Measurements from ENCODE around the gene COBL. TPM values are rescaled to one million over a fixed set of nuclear protein-coding genes. Genes with fewer than 3 reads are reported as not detected.
A peak's percentile ranks its signal among the peaks of the same experiment; 100 is the strongest.

The COBL gene
- total RNA-seq, 1 experiment from 2014 or later: 8.6 TPM

DNA sequence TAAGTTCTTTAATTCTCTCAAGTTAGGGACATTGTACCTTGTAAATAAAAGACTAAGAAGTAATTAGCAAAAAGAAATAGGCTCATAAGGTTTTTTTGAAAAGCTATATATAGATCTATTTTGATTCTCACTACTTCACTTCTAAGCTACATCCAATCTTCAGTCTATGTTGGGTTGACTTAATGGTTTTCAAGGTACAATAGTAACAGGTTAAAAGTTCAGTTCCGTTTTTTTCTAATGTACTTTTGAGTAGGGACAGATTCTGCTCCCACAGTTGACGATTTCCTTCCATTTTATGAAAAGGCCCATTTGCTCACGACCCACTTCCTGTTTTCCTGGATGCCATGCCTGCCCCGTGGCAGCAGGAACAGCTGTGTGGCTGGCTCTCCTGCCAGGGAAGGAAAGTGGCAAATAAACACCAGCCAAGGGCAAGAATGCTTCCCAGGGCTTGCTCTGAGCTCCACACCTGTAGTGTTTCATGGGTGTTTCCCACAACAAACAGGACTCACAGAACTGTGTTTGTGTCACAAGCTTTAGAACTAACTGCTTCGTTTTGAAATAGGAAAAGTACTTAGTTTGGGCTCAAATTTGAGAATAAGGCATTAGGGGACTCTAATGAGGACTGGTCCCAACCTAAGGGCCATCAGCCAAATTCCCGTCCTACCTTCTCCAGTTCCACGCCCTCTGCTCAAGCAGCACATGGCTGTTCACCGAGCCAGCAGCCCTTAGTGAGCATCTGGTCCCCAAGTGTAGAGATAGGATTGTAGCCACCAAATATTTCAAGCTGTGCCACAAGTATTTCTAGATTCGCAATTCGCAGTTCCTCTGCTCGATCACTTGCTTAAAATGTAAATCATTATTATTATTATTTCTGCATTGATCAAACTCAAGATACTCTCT, 240.7 kb downstream of the COBL start:
- in situ Hi-C loops (cut with HindIII; ENCODE audit: low pct_unique_long_range_greater_than_20kb, low sequenced_read_pairs): no loop called here
- no peak for DNase-seq (ENCODE audit: low read depth, low spot score)

DNA sequence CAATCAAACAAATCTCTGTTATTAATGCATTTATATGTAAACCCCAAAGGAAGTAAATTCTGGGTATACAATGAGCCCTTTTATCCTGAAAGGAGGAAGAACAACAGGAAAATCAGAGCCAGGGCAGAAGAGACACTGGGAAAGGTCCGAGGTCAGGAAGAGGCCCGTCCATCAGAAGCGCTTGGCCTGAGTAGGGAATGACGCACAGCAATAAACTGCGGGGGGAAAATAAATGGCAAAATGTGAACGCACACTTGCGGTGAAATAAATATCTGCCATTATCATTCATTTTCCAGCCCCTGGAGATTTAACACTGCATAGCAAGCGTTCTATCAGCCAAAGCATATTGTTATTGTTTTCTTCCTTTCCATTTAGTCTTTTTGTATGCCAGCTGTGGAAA, 243.4 kb downstream of the COBL start:
- in situ Hi-C loops (cut with HindIII; ENCODE audit: low pct_unique_long_range_greater_than_20kb, low sequenced_read_pairs): no loop called here
- no peak for DNase-seq (ENCODE audit: low read depth, low spot score)

DNA sequence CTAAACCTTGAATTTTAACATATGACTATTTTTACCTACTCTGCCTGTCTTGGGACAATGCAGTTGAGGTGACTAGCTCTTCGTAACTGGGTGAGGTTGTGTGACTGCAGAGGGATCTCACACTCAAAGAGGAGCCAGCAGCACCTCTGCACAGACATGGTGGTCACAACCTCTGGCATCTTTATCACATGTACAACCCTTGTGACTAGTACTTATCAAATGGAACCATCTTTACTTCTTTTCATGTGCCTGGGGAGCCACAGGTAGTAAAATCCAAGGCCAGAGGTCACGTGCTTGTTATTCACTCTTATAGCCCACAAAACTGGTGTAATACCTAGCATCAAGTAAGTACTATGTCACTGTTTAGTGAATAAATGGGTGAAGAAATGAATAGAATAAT, 244.3 kb downstream of the COBL start:
- no peak for DNase-seq (ENCODE audit: low read depth, low spot score)
- in situ Hi-C loops (cut with HindIII; ENCODE audit: low pct_unique_long_range_greater_than_20kb, low sequenced_read_pairs): no loop called here

DNA sequence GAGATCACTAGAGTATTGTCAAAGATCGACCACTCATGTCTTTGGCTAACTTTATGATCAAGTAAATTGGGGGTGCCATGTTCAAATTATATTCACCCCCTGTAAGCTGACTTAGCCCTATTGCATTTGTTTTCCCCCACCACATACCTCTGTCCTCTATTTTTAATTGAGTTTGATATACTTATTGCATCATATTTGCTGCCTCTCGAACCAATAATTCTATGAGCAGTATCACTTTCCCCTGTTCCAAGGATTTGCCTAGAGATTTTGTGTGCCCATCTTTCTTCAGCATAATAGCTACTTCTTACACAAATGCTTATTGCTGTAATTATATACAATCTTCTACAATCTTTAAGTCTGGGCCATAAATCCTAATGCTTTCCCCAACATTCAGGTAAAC, 245.2 kb downstream of the COBL start:
- DNase-seq (ENCODE audit: low read depth, low spot score): no peak
- in situ Hi-C loops (cut with HindIII; ENCODE audit: low pct_unique_long_range_greater_than_20kb, low sequenced_read_pairs): no loop called here

DNA sequence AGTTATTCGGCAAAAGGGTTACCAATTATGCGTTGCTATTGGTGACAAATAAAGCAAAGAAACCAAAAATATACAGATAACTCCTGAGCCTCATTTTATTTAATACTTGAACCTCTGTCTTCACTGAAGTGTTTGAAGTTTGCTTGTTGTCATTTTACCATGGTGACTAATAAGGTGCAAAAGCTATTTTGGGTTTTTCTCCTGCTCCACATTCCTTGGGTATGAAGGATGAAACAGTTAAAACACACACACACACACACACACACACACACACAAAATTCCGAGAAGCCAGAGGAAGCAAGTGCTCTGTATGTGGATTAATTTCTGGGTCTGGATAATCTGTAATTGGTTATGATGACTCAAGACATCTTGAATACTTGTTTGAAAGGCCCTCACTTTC, 246.5 kb downstream of the COBL start:
- no peak for DNase-seq (ENCODE audit: low read depth, low spot score)
- in situ Hi-C loops (cut with HindIII; ENCODE audit: low pct_unique_long_range_greater_than_20kb, low sequenced_read_pairs): no loop called here

DNA sequence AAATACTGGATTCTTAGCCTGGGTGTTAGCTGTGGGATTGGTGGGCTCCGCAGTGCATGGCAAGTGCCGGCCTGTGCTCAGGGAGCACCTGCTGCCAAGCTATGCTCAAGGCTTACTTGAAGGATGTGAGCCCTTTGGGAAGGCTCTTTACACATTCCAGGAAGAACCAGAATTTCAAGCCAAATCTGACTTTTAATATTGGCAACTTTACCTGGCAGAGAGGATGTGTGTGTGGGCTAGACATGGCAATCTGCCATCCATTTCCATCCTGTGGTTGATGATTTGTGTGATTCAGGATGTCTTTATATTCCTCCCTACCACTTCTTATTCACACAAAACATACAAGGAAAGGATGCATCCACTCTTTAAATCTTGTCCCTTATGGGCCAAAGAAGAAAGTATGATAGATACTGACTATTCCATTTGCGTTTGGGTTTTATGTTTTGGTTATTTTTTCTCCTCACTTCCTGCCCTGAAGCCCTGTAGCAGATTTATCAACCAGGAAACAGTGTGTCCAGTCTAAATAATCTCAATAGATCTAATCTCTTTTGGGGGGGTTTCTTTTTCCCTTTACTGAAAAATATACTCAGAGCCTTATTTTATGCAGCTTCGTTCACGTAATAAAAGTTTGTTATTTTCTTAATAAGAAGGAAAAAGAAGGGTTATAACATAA, 247.1 kb downstream of the COBL start:
- DNase-seq (ENCODE audit: low read depth, low spot score): no peak
- in situ Hi-C loops (cut with HindIII; ENCODE audit: low pct_unique_long_range_greater_than_20kb, low sequenced_read_pairs): no loop called here

DNA sequence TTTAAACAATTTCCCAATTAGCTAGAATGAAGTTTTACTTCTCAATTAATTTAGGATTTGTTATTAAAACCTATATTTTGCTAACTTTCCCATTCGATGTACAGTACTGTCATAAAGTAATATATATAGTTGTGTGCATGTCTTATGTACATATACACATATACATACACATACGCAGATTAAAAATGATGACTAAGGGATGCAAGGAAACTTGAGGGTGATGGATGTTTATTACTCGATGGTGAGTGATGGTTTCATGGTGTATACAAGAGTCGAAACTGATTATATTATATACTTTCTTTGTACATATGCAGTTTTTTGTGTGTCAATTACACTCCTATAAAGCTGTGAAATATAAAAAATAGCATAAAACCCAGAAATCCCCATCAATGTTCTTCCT, 248.2 kb downstream of the COBL start:
- no peak for DNase-seq (ENCODE audit: low read depth, low spot score)
- in situ Hi-C loops (cut with HindIII; ENCODE audit: low pct_unique_long_range_greater_than_20kb, low sequenced_read_pairs): no loop called here

DNA sequence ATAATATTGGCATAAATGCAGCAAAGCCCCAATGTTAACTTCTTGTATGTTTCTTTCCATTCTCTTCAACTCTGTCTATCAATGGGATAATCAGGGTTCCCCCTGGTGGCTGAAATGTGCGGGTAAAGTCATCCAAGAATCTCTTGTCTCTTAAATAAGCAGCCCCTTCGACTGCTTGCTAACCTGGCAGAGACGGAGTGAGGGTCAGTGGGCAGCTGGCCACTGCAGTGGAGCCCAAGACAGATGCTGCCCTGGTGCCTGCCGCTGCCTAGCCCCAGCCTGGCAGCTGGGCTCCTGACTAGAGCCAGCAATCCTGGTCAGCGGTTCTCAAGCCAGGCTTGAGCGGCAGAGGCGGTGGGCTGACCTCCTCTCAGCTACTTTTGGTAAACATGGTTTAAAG, 248.9 kb downstream of the COBL start:
- in situ Hi-C loops (cut with HindIII; ENCODE audit: low pct_unique_long_range_greater_than_20kb, low sequenced_read_pairs): no loop called here
- DNase-seq (ENCODE audit: low read depth, low spot score): peak; percentile 86

DNA sequence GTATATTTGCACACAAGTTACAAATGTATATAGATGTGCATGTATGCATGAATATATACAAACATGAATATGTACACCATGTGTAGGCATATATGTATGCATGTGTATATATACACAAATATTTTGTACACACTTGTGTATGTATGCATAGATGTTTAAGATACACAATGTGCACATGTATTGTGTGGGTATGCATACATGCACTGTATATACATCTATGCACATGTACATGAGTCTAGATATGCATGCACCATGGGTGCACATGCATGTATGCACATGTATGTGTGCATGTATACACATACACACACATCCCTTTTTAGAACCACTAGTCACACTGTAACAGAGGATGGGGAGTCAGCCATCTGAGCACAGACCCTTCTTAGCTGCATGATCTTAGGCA, 249.4 kb downstream of the COBL start:
- DNase-seq (ENCODE audit: low read depth, low spot score): no peak
- in situ Hi-C loops (cut with HindIII; ENCODE audit: low pct_unique_long_range_greater_than_20kb, low sequenced_read_pairs): no loop called here

DNA sequence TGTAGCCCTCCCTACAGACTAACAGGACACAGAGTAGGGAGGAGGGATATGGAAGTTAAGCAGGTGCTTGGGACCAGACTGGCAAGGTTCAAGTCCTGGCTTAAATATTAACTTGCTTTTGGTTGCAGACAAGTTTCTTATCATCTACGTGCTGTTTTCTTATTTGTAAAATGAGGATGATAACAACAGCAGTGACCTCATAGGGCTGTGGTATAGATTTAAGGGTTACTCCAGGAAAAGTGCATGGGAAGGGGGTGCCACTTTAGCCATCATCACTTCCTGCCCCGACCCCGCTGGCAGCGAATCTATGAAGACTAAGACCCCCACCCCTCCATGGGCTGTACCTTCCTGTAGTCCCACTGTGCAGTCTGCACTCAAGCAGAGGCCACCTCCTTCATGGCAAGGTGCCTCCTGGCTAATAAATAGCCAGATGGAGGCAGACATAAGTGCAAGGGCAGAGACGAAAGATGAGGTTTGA, 250.2 kb downstream of the COBL start:
- in situ Hi-C loops (cut with HindIII; ENCODE audit: low pct_unique_long_range_greater_than_20kb, low sequenced_read_pairs): no loop called here

DNA sequence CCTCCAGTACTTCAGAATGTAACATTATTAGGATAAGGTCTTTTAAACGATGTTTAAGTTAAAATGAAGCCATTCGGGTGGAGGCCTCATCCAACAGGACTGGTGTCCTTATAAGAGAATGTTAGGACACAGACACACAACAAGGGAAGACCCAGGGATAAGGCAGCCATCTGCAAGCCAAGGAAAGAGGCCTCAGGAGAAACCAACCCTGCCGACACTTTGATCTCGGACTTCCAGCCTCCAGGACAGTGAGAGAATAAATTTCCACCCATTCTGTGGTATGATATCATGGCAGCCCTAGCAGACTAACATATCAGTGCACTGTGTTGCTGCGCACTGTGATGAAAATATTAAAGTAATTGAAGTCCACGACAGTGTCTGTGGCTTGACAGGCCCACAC, 250.8 kb downstream of the COBL start:
- in situ Hi-C loops (cut with HindIII; ENCODE audit: low pct_unique_long_range_greater_than_20kb, low sequenced_read_pairs): no loop called here
- no peak for DNase-seq (ENCODE audit: low read depth, low spot score)

More for the DNA sequence above, 250.2 kb downstream of the COBL start:
- DNase-seq (ENCODE audit: low read depth, low spot score): no peak

DNA sequence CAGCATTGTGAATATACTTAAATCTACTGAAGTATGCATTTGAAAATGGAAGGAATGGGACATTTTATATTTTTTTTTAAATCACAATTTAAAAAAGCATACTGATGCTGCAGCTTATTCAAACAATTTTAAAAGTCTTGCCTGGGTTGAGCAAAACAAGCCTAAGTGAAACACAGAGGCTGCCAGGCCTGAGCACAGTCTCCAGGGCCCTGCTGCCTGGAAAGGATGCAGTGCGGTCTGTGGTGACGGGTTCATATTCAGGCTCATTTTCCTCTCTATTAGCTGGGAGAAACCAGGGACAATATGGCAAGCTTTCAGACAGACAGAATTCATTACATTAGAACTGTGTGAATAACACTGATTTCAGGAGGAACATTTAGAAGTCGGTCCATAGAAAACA, 251.9 kb downstream of the COBL start:
- no peak for DNase-seq (ENCODE audit: low read depth, low spot score)
- in situ Hi-C loops (cut with HindIII; ENCODE audit: low pct_unique_long_range_greater_than_20kb, low sequenced_read_pairs): no loop called here

DNA sequence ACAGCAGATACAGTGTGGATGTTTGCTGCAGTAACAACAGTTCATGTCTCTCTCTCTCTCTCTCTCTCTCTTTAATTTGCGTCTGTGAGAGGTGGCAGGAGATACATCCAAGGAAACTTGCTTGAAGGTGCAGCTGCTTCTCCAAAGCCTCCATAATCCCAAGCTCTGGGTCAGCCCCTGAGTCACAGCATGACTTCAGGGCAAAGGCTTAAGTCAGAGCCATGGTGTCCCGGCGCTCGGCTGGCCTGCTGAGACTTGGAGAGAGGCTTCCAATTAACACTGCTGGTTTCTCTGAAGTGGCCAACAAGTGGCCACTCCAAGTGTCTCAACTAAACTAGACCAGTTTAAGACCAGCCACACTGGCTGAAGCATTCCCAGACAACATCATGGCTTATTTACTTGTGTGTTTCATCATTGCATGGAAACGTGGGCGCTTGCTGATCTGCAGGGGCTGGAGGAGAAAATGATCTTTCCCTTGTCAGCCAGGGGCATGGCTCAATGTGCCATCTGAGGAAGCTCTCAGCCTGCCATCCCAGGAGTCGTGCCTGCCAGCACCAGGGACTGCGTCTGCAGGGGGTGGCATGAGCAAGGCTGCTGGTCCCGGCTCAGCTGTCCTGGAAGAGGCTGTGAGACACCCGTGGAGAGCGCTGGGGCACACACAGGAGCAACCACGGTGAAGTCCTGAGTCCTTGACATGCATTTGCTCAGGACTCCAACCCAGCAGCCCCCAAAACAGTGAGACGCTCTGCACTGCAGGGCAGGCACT, 254.2 kb downstream of the COBL start:
- in situ Hi-C loops (cut with HindIII; ENCODE audit: low pct_unique_long_range_greater_than_20kb, low sequenced_read_pairs): no loop called here
- no peak for DNase-seq (ENCODE audit: low read depth, low spot score)

DNA sequence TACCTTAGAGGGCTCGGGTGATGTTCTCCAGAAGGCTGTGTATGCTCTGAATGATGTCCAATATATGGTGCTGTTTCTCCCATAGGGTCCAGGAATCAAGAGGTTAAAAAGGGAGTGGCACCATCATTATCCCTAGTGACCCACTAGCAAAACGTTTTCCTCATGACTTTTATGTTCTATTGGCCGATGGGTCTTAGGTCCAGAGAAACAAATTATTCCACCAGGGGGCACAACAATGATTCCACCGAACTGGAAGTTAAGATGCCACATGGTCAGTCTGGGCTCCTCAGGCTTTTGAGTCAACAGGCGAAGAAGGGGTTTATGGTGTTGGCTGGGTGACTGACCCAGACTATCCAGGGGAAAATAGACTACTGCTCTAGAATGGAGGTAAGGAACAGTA, 256.1 kb downstream of the COBL start:
- DNase-seq (ENCODE audit: low read depth, low spot score): peak; percentile 77
- in situ Hi-C loops (cut with HindIII; ENCODE audit: low pct_unique_long_range_greater_than_20kb, low sequenced_read_pairs): no loop called here

DNA sequence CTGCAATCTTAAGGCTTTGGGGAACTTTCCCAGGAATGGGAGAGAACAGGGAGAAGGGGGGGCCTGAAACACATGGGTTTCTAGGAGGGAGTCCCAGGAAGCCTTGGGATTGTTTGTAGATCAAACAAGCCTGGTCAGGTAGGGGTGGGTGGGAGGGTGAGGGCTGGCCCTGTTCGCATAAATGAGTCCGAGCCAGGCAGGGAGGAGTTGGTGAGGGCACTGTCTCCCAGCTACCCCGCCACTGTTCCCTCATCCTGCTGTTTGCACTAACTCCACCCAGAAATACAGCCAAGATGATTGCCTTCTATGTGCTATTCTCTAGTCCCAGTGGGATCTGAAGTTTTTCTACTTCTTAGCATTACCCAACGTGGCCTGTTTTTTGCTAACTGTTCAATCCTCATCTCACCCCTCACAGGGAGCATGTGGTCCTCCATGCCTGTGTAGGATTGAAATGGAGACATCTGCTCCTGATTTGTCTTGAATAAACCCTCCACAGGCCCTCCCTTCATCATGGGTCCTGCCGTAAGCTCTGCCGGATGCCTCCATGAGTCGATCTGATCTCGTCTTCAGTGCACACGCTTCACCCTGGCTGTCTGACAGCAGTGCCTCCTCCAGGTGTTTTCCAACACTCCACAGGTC, 257.0 kb downstream of the COBL start:
- in situ Hi-C loops (cut with HindIII; ENCODE audit: low pct_unique_long_range_greater_than_20kb, low sequenced_read_pairs): no loop called here
- no peak for DNase-seq (ENCODE audit: low read depth, low spot score)

DNA sequence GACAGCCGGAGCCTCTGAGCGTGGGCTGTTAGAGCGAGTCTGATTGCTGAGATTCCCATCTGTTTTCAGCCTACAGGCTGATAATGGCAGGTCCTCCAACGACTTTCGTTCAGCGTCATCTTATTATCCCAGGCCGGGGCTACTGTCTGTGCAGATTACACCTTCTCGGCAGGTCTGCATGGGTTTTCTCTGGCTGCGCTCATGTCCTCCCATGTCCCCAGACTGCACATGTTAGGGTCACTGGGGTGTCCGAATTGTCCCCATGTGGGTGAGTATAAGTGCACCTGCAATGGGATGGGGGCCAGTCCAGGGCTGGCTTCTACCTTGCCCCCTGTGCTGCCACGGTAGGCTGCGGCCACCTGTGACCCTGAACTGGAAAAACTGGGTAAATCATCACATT, 257.8 kb downstream of the COBL start:
- no peak for DNase-seq (ENCODE audit: low read depth, low spot score)
- in situ Hi-C loops (cut with HindIII; ENCODE audit: low pct_unique_long_range_greater_than_20kb, low sequenced_read_pairs): no loop called here

DNA sequence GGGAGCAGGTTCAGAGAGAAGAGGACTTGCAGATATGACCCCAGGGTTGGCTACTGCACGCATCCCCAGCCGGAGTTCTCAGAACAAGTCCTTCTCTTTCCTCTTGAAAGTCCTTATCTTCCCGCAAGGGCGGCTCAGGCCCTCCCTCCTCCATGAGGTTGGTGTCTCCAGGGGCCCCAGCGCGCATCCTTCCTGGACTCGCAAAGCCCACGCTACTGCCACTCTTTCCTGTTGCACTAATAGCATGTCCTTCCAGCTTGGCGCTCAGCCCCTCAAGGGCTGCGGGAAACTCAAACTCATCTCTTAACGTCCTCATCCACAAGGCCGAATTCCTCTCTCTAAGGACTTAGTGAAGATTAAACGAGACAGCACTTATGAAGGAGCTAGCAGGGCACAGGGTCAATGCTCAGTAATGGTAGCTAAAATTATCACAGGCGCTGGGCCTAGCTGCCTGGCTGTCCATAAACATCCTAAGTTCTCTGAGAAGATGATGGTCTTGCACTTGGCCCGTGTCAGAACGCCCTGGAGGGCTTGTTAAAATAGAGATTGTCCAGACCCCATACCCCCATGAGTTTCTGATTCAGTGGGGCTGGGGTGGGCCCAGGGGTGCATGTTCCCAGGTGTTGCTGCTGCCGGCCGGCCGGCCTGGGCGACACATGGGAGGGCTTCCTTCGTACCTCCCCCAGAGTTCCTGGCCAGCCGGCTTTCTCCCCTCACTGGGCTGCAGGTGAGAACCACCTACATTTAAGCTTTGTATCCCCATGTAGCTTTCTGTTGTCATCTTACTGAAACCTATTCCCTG, 261.4 kb downstream of the COBL start:
- in situ Hi-C loops (cut with HindIII; ENCODE audit: low pct_unique_long_range_greater_than_20kb, low sequenced_read_pairs): no loop called here
- no peak for DNase-seq (ENCODE audit: low read depth, low spot score)

All from SK-MEL-5 (cell line).